Esophagus (tissue), 2 donors: ENCODE measurements around the gene DOCK11. TPM values are rescaled to one million over a fixed set of nuclear protein-coding genes. Genes with fewer than 3 reads are reported as not detected.

ENCODE experiments used
- H3K27ac ChIP-seq, 2 donors: one replicate each; pipeline ENCODE4 v1.5.1; 2013; ENCODE audit warnings: low read depth in 2 of 2, mild to moderate bottlenecking in 2 of 2, inconsistent platforms in 1 of 2, low read length in 1 of 2, moderate library complexity in 1 of 2
- H3K27me3 ChIP-seq, 2 donors: one replicate each; pipeline ENCODE4 v1.6.1; 2013; ENCODE audit warnings: low read length in 2 of 2, control low read depth in 1 of 2, mild to moderate bottlenecking in 1 of 2; ENCODE audit not compliant: insufficient read depth in 2 of 2, control insufficient read depth in 1 of 2
- H3K36me3 ChIP-seq, 2 donors: one replicate each; pipeline ENCODE4 v1.6.1; 2013; ENCODE audit warnings: low read length in 1 of 2; ENCODE audit not compliant: control insufficient read depth in 2 of 2, insufficient read depth in 2 of 2
- H3K4me1 ChIP-seq, 2 donors: one replicate each; pipeline ENCODE4 v1.6.1; 2013; ENCODE audit warnings: low read length in 1 of 2; ENCODE audit not compliant: control insufficient read depth in 2 of 2, insufficient read depth in 2 of 2
- H3K4me3 ChIP-seq, 2 donors: one replicate each; pipeline ENCODE4 v1.5.1; 2013; ENCODE audit warnings: low read length in 2 of 2, mild to moderate bottlenecking in 2 of 2, low read depth in 1 of 2, moderate library complexity in 1 of 2
- H3K9me3 ChIP-seq, 2 donors: one replicate each; pipeline ENCODE4 v1.6.1; 2013; ENCODE audit warnings: mild to moderate bottlenecking in 2 of 2, low read depth in 1 of 2, low read length in 1 of 2, moderate library complexity in 1 of 2; ENCODE audit not compliant: control insufficient read depth in 2 of 2, insufficient read depth in 1 of 2
- WGBS, 2 donors: extraction: QIAGEN DNeasy Blood & Tissue Kit; methylation state at CpG; one replicate each; pipeline ENCODE4 v1.1.7; 2013; 5-methylcytosine and 5-hydroxymethylcytosine counted together
- polyA plus RNA-seq, 2 donors: library from polyadenylated mRNA; stranded (reverse); fragments of 200-250 nt; gene quantifications; one replicate each; pipeline ENCODE4 v1.2.3, GENCODE V29; 2013
- donor health status: healthy with polysubstance abuse.
- donor health status: Bipolar disorder and iron deficiency.

The DOCK11 gene
- polyA plus RNA-seq, 2 donors: 3.3 to 3.7 TPM

DNA sequence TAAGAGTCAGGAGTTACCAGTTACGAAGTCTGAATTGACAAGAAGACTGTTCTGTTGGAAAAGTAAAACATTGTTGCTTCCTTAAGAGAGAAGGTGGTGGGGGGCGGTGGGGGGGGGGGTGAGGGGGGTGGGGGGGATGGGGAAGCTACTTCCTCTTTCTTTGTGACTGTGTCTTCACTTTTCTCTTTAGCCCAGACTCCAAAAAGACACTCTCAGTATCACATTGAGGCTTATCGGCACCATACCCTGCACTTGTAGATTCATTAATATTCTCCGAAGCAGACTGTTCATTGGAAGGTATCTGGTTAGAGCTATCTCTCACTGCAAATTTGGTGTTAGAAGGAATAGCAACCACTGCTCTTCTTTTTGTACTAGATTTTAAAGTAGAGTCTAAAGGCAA is 137.2 kb downstream of the DOCK11 start:
- Histone ChIP-seq H3K27ac (no peak overlapping the region), H3K27me3 (peaks cover 0 to 4% of the 10 kb centered on the region in 2 donors), H3K36me3 (peaks cover 0 to 2% of the 10 kb centered on the region in 2 donors), H3K9me3 (no peaks in the 10 kb centered on the region), H3K4me3 (no peak overlapping the region), H3K4me1 (no peaks in the 10 kb centered on the region)
- WGBS, 2 donors: 73 to 76% methylated on average over 4 of the region's 4 CpGs

DNA sequence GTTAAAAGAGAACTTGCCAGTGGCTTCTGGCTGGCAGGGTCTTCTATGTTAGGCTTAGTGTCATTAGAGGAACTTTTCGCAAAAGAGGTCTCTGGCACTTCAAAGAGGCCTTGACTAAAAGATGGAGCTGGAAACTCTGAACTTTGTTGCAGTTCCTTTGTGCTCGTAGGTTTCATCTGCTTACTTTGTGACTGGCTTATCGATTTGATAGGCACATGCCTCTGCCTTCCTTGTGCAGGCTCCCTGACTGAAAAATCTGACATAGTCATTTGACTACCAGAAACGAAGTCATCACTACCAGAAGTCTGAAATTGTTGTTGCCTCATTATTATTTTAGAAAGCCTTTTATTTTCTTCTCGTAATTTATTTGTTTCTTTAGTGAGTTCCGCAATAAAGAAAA is 137.9 kb downstream of the DOCK11 start:
- H3K27me3 ChIP-seq: peaks cover 0 to 4% of the 10 kb centered on the region in 2 donors
- H3K4me1 ChIP-seq: no peaks in the 10 kb centered on the region
- H3K27ac ChIP-seq: no peak overlapping the region
- H3K36me3 ChIP-seq: peaks cover 0 to 2% of the 10 kb centered on the region in 2 donors
- 79 to 91% methylated on average over 6 of the region's 6 CpGs for WGBS, 2 donors
- H3K4me3 ChIP-seq: no peak overlapping the region
- no peaks in the 10 kb centered on the region for H3K9me3 ChIP-seq

DNA sequence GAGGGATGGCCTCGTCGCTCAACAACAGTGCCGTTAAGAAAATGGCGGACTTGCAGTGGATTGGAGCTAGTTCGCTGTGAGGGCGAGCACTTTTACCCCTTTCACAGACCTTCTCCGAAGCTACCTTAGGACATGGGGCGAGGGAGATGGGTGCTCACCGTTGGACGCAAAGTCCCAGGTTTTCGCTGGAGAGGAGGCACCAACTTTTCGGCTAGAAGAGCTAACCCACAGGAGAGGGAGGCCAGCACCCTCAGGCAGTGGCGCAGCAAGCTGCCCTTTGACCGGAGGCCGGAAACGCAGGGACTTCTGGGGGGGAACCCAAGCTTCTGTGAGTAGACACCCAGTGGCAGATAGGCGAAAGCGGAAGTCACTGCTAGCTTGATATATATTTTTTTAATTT is 138.7 kb downstream of the DOCK11 start:
- no peak overlapping the region for H3K4me3 ChIP-seq
- no peak overlapping the region for H3K27ac ChIP-seq
- H3K4me1 ChIP-seq: no peaks in the 10 kb centered on the region
- WGBS, 2 donors: 94 to 99% methylated on average over 18 of the region's 18 CpGs
- no peaks in the 10 kb centered on the region for H3K9me3 ChIP-seq
- no peaks in the 10 kb centered on the region for H3K27me3 ChIP-seq
- H3K36me3 ChIP-seq: peaks cover 0 to 2% of the 10 kb centered on the region in 2 donors

GRCh38 chrX:118637997-118638396 is 142.4 kb downstream of the DOCK11 start:
- 35 to 41% methylated on average over 2 of the region's 2 CpGs for WGBS, 2 donors
- Histone ChIP-seq H3K4me3 (no peak overlapping the region), H3K27ac (no peak overlapping the region), H3K27me3 (no peaks in the 10 kb centered on the region), H3K9me3 (no peaks in the 10 kb centered on the region), H3K4me1 (no peaks in the 10 kb centered on the region), H3K36me3 (peaks cover 0 to 2% of the 10 kb centered on the region in 2 donors)

DNA sequence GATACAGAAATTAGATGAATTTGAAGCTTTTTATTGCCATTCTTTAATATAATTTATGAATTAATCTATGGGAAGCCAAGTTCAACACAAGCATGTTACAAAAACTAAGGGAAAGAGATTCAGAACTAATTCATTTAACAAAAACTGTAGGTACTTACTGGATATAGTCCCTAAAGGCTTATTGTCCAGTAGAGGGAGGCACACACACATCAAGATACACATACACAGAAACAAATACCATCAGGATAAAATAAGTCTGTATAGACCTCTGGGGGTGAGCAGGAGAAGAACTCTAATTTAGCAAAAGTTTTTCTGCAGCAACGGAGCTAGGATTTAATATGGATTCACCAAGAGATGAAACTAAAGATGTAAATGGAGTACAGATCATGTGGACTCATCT is 148.8 kb downstream of the DOCK11 start:
- H3K9me3 ChIP-seq: no peaks in the 10 kb centered on the region
- H3K4me1 ChIP-seq: no peaks in the 10 kb centered on the region
- no peak overlapping the region for H3K27ac ChIP-seq
- WGBS, 2 donors: 33 to 40% methylated on average over 1 of the region's 1 CpG
- no peaks in the 10 kb centered on the region for H3K36me3 ChIP-seq
- no peak overlapping the region for H3K4me3 ChIP-seq
- no peaks in the 10 kb centered on the region for H3K27me3 ChIP-seq

DNA sequence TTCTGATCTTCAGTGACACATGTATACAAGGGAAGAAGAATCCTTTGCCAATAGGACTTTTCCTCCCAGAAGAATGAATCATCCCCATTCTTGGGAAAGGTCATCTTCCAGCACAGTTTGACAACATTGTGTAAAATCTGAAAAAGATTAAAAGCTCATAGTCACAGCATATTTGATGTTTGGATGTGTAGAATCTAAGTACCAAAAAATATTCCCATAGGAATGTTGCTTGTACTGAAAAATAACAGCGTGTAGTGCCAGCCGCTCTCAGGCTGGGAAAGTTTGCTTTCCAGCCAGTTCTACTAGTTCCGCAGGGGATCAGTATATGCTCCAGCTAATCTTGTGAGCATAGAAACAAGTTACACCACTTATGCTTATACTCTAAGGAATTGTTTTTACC is 157.1 kb downstream of the DOCK11 start:
- 40 to 52% methylated on average over 3 of the region's 3 CpGs for WGBS, 2 donors

GRCh38 chrX:118654331-118654730 is 158.7 kb downstream of the DOCK11 start:
- H3K27me3 ChIP-seq: no peaks in the 10 kb centered on the region
- H3K36me3 ChIP-seq: no peaks in the 10 kb centered on the region
- peak overlapping the region; percentile 25 to 63 for H3K27ac ChIP-seq
- H3K9me3 ChIP-seq: no peaks in the 10 kb centered on the region
- no peaks in the 10 kb centered on the region for H3K4me1 ChIP-seq
- H3K4me3 ChIP-seq: no peak overlapping the region
- WGBS, 2 donors: 60 to 68% methylated on average over 3 of the region's 3 CpGs

More for the DNA sequence above, 157.1 kb downstream of the DOCK11 start:
- Histone ChIP-seq H3K4me1 (no peaks in the 10 kb centered on the region), H3K27me3 (no peaks in the 10 kb centered on the region), H3K36me3 (no peaks in the 10 kb centered on the region), H3K27ac (no peak overlapping the region), H3K4me3 (no peak overlapping the region), H3K9me3 (no peaks in the 10 kb centered on the region)

DNA sequence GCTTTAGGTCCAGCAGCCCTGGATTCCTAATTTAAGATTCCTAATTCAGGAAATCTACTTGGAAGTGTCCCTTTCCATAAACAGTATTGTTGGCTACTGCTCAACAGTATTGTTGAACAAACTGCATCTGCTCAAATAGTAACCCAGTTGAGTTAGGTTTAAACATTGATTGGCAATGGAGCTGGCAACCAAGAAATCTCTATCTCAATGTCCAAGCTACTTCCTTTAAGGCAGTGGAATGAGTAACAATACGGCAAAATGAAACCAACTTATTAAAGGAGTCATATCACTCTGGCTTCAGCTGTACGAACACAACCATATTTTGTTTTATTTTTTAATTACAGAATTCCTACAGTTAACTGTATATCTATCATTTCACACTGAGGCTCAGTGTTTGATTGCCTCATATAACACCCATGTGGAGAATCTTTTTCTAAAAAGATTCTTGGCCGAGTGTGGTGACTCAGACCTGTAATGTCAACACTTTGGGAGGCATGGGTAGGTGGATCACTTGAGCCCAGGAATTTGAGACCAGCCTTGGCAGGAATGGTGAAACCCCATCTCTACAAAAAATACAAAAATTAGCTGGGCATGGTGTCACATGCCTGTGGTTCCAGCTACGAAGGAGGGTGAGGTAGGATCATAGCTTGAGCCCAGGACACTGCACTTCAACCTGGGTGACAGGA is 160.1 kb downstream of the DOCK11 start:
- Histone ChIP-seq H3K9me3 (no peaks in the 10 kb centered on the region), H3K36me3 (no peaks in the 10 kb centered on the region), H3K4me1 (no peaks in the 10 kb centered on the region), H3K27me3 (no peaks in the 10 kb centered on the region), H3K4me3 (no peak overlapping the region), H3K27ac (no peak overlapping the region)
- 62 to 69% methylated on average over 4 of the region's 4 CpGs for WGBS, 2 donors

DNA sequence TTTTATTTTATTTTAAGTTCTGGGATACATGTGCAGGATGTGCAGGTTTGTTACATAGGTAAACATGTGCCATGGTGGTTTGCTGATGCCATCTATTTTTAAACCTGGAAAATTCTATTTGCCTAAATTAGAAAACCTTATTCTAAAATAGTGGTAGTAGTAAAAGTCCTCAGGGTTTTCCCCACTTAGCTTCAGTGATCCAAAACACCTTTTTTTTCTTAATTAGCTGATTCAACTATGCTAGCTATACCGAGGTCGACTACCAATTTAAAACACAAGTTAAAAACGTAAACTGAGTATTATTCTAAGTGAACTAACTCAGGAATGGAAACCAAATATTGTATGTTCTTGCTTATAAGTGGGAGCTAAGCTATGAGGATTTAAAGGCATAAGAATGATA is 161.8 kb downstream of the DOCK11 start:
- 84 to 85% methylated on average over 3 of the region's 3 CpGs for WGBS, 2 donors
- no peak overlapping the region for H3K4me3 ChIP-seq
- H3K27ac ChIP-seq: no peak overlapping the region
- no peaks in the 10 kb centered on the region for H3K36me3 ChIP-seq
- H3K9me3 ChIP-seq: no peaks in the 10 kb centered on the region
- no peaks in the 10 kb centered on the region for H3K4me1 ChIP-seq
- H3K27me3 ChIP-seq: no peaks in the 10 kb centered on the region

- H3K27me3 ChIP-seq: no peaks in the 10 kb centered on the region
- H3K4me1 ChIP-seq: no peaks in the 10 kb centered on the region
- no peak overlapping the region for H3K4me3 ChIP-seq
- no peaks in the 10 kb centered on the region for H3K9me3 ChIP-seq
- H3K36me3 ChIP-seq: no peaks in the 10 kb centered on the region
- WGBS, 2 donors: 78 to 97% methylated on average over 2 of the region's 2 CpGs
- H3K27ac ChIP-seq: no peak overlapping the region
Observed at GRCh38 chrX:118660085-118660484, 164.5 kb downstream of the DOCK11 start.
